Gastroesophageal sphincter (tissue), 3 donors: ENCODE results near the gene CST7.

Experiments
- EP300 ChIP-seq: sonication (generic); formaldehyde crosslinking; IDR thresholded peaks from one replicate; pipeline ENCODE4 v1.6.1; 2017; ENCODE audit warnings: antibody characterized with exemption, mild to moderate bottlenecking
- POLR2A ChIP-seq, 2 donors: fragments of 450-650 bp; IDR thresholded peaks; one replicate each; pipeline ENCODE4 v1.6.1; 2017; ENCODE audit warnings: antibody characterized with exemption in 2 of 2, mild to moderate bottlenecking in 2 of 2, moderate library complexity in 1 of 2
- POLR2AphosphoS5 ChIP-seq: sonication (generic); formaldehyde crosslinking; IDR thresholded peaks from one replicate; pipeline ENCODE4 v1.6.1; 2017; ENCODE audit warnings: antibody characterized with exemption
- TF ChIP-seq, protein P1 (sequence below), 4 experiments: fragments of 200-600 bp in 2 of 4; fragments of 450-650 bp in 2 of 4; sonication (generic) in 1 of 4; IDR thresholded peaks; one replicate each; pipeline ENCODE4 v1.5.1; 2017 to 2019; ENCODE audit warnings: antibody characterized with exemption in 4 of 4, mild to moderate bottlenecking in 2 of 4, moderate library complexity in 2 of 4

DNA sequence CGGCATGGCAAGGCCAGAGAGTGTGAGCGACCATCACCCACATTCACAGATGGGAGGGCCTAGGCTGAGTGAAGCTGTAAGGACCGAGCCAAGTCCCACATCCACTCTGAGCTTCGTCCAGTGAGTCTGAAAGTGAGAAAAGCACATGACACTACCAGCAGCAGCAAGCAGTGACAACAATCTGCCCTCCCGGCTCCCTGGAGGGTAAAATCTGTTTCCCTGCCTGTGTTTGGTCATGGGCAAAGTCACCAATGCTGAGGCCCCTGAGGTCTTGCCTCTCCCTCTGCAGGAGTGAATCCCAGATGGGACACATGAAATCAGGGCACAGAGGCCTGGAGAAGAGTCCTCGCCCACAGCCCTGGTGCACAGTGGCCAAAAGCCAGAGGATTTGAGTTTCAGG, 6.4 kb upstream of the CST7 start:
- TF ChIP-seq, protein P1, sequence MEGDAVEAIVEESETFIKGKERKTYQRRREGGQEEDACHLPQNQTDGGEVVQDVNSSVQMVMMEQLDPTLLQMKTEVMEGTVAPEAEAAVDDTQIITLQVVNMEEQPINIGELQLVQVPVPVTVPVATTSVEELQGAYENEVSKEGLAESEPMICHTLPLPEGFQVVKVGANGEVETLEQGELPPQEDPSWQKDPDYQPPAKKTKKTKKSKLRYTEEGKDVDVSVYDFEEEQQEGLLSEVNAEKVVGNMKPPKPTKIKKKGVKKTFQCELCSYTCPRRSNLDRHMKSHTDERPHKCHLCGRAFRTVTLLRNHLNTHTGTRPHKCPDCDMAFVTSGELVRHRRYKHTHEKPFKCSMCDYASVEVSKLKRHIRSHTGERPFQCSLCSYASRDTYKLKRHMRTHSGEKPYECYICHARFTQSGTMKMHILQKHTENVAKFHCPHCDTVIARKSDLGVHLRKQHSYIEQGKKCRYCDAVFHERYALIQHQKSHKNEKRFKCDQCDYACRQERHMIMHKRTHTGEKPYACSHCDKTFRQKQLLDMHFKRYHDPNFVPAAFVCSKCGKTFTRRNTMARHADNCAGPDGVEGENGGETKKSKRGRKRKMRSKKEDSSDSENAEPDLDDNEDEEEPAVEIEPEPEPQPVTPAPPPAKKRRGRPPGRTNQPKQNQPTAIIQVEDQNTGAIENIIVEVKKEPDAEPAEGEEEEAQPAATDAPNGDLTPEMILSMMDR (IDR thresholded peaks at IDR 0.05): no peak
- TF ChIP-seq POLR2A (IDR thresholded peaks at IDR 0.05) (no peak), EP300 (no peak), POLR2AphosphoS5 (no peak)
